ENCODE results near the gene LEFTY1.

LEFTY1 gene

DNA sequence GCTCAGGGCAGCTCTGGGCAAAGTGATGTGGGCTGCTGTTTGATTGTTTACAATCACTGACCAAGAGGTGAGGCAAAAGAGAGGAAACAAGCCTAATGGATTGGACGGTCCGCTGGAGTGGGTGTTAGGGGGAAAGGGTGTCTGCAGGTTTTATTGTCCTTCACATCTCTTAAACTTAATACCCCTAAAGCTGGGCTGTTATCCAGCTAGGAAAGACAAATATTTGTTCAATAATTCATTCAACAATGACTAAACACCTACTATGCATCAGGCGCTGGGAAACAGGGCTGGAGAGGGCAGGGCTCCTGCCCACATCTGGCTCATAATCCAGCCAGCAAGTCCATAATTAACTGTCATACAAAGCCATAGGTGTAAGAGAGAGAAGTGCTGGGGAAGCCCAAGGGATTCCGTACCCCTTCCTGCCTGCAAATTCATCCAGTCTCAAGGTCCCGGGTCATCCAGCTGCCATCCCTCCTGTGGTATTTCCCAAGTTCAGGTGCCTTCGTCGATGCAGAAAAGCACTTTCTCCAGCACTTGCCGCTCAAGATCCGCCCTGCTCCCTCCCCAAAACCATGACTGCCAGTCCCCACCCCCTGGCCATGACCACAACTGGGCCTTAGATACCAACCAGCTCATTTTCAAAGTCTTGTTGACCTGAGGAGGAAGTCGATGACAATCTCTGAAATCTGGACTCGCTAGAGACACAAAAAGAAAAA is 17.4 kb downstream of the LEFTY1 start:
- peak; percentile 19 for DNase-seq

- DNase-seq = no peak
These were observed 18.0 kb downstream of the LEFTY1 start for GRCh38 chr1:225870911-225871310.

DNA sequence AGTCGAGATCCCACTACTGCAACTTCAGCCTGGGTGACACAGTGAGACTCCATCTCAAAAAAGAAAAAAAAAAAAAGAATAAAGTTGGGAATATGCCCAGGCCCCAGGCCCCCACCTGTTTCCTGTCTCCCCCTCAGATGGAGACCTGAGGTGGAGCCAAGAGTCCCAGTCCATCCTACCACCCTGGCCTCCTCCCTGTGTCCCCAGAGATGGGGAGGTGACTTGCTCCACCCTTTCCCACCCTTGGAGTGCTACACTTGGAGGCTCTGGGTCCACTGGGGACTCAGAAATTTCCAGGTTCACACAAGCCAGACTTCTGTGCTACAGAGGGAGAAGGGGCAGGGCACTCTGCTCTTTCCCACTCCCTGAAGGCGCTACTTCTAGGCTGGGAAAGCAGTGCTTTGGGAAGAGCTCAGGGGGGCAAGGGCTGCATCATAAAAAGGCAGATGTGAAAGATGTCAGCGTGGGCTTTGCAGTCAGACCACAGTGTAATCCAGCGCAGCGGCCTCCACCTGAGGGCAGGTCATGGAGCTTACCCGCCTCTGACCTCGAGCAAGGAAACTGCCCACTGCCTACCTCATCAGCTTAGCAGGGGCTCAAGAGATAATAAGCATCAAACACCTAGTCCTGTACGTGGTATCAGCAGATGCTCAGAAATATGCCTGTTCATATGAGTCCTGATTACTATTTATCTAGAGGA is 20.2 kb downstream of the LEFTY1 start:
- DNase-seq = no peak

DNA sequence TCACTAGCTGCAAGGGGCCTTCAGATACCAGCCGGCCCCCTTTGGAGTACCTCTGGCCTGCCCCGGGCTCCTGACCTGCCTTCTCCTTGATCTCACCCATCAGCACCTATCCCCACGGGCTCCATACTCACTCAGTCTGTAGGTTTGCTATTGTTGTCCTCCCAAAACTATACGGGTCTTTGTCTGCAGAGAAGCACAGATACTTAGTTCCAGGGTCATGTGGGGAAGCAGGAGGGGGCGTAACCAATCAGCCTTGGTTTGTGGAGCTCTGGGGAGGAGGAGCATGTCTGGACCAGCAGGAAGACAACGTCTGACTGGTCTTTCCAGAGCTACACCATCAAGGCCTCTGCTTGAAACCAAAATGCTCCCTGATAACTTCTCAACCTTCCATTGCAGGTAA is 22.0 kb downstream of the LEFTY1 start:
- DNase-seq = no peak

DNA sequence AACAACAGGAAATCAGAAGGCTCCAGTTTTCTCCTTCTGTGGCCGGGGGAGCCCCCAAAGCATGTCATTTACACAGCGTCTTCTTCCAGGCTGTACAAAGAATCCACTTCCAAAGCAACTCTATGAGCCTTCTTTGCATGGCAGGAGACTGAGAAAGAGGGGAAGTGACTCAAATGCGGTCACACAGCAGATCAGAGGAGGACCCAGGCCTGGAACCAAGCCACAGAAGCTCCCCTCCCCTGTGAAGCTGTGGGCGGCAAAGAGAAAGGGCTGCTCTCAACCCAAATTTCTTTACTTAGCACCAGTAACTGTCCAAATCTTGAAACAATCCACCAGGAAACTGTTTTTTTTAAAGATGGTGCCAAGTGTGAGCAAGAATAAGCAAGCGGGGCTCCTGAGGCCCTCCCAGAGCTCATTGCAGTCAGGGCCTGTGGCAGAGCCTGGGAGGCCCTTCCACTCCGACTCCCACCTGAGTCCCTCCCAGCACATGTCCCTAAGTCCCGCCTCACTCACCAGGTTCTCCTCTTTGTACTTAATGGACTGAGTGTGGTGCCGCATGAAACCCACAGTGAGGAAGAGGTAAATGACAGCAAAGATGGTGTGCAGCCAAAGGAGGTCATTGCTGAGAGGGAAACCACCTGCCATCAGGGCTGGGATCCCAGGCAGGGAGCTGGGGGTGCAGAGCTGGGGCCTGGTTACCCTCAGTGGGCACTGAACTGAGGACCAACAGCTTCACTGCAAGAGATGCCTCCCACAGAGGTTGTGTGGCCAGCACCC is 22.7 kb downstream of the LEFTY1 start:
- DNase-seq = peak; percentile 91

DNA sequence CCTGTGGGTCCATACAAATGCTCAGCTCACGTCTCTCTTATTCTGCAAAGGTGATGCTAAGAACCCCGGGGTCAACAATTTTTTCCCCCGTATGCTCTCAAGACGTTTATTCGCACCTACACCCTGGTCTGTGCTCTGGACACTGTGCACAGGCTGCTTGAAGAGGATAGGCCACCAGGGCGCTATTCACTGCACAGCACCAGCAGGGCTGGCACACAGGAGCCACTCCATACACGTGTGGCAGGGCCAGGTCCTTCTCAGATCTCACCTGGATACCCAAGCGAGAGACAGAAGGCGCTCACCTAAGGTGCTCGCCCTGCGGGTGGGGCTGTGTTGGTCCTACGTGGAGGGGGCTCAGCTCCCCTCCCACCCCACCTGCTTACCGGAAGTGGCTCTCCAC is 23.4 kb downstream of the LEFTY1 start:
- DNase-seq = no peak

- no peak for DNase-seq
These were observed 25.8 kb downstream of the LEFTY1 start for GRCh38 chr1:225863167-225863566.

GRCh38 chr1:225862581-225862950 is 26.4 kb downstream of the LEFTY1 start:
- no peak for DNase-seq

DNA sequence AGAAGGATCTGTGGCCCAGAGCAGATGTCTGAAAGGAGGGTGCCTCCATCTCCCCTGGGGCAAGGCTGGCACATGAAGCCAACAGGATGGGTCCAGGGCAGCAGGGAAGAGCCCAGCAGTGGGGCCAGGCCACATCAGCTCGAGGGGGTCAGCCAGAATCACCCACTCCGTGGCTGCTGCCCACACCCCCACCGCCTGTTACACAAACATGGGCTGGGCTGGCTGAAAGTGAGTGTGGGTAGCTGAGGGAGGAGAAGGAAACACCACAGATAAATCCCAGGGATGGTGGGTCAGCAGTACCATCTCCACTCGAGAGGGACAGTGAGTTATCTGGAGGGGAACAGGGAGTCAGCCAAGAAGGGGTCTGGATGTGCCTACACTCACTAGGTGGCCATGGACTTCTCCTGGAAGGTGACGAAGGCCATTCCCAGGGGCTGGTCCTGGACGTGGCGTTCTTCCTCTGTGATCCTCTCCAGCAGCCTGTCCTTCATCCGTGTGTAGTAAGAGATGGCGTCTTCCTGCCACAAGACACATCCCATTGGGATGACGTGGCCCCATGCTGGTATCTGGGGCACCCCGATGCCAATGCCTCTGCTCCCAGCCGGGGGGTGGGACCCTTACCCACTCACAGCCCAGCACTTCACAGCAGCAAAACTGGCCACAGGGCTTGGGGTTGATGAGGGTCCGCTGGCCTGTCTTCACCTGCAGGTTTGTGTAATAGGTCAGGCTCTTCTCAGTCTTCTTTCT is 26.9 kb downstream of the LEFTY1 start:
- no peak for DNase-seq

- DNase-seq = no peak
These were observed 28.0 kb downstream of the LEFTY1 start for GRCh38 chr1:225860876-225861441.

- no peak for DNase-seq
These were observed 28.8 kb downstream of the LEFTY1 start for GRCh38 chr1:225860107-225860506.

DNA sequence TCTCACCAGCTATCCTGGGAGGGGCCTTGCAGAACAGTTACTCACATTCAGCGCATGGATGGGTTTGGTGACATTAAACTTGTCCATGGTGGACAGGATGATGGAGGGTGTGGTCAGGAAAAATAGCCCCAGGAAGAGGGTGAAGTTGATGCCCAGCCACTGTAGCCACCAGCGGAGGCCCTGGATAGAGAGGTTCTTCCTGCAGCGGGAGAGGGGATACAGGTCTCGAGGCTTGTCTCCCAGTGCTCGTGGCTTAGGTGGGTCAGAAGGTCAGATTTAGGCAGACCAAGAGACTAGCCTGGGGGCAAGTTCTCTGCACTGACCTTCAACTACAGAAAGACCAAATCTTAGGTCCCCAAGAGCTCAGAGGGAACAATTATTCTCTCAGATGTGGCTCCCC is 29.8 kb downstream of the LEFTY1 start:
- no peak for DNase-seq

DNA sequence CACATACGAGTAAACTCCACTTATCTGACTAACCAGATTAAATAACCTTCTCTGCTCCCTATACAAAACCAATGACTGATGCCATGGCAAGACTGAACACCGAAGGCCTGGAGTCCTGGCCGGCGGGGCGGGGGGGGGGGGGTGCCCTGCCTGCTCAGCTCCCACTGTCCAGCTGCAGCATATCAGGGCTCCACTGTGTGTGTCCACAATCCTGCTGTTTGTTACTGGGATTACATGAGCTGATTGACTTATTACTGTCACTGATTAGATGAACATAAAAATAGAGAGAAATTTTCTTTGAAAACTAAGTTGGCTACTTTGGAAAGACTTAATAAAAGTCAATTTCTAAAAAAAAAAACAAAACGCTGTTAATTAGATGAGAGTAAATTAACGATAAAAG is 31.7 kb downstream of the LEFTY1 start:
- no peak for DNase-seq

GRCh38 chr1:225855503-225856300 is 33.2 kb downstream of the LEFTY1 start:
- peak; percentile 47 for DNase-seq

GRCh38 chr1:225853441-225853840 is 35.5 kb downstream of the LEFTY1 start:
- DNase-seq = no peak

DNA sequence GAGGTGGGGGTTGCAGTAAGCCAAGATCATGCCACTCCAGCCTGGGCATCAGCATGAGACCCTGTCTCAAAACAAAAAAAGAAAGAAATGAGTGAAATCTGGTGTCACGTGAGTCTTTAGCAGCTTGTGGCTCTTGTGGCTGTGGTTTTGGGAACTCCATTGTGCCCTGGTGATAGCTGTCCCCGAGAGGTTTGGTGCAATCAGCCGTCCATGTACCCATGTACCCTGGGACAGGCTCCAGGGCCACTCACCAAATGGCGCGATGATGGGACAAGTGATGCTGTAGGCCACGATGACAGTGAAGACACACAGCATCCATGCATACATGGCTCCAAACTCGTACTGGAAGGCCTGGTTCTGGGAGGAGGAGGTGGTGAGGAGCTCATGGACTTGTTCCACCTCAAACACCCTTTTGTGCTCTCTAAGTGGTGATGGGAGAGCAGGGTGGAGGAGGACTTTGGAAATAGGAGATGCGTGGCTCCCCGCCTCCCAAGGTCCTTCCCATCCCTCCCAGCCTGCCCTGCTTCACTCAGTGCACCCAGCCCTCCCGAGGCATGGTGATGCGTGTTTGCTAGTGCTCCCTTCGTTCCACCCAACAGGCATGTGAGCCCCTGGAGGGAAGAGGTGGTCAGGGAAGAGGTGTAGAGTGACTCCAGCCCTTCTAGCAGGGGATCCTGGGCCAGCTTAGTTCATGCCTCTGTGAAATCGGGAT is 36.4 kb downstream of the LEFTY1 start:
- peak; percentile 58 for DNase-seq

DNA sequence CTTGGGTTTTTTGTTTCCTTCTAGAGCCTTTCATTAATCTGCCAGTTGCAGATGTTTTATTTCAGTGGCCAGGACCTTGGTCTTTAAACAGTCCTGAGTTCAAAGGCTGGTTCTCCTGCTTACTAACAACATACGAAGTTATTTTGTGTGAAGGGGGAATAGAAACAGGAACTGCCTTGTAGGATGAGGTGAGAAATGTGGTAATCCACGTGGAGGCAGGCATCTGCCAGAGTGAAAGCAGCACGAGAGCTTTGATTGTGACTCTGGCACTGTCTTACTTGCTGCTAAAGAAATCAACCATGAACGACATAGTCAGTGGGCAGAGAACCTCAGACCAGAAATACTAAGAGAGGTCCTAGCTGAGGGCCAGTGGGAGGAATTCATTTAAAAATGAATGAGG is 37.1 kb downstream of the LEFTY1 start:
- DNase-seq = peak; percentile 86

DNA sequence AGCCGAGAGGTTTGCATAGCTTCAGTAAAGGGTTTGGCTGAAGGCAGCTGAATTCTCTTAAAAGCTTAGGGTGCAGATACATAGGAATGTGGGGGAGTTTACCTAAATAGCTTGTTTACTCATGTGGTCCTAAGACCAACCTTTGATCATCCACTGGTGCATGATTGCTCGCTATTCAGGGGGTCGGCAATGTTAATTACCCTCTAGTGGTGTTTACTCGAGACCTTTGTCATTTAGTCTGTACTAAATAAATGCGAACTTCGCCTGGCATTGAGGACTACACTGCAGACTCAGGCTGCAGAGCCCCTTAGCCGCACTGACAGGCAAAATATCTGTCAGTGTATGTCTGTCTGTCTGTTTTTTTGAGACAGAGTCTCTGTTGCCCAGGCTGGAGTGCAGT is 38.6 kb downstream of the LEFTY1 start:
- DNase-seq = no peak

- no peak for DNase-seq
These were observed 39.0 kb downstream of the LEFTY1 start for GRCh38 chr1:225849925-225850324.

- DNase-seq = peak; percentile 65
These were observed 40.7 kb downstream of the LEFTY1 start for GRCh38 chr1:225848030-225848955.
